Superior temporal gyrus (tissue), 1 donor: ENCODE results near the gene SPAG16.
"Not testable (repeated sequence)": the region's sequence is repeated elsewhere in the genome, so short reads cannot be mapped to it uniquely, and the experiment has no call there.

Source experiments
- DNase-seq: peaks from one replicate; pipeline ENCODE4 v3.0.0-alpha.2; 2016; ENCODE audit errors: extremely low spot score

Gene SPAG16

GRCh38 chr2:213545481-213545880, 261.2 kb downstream of the SPAG16 start:
- no peak for DNase-seq

- no peak for DNase-seq
Measured at GRCh38 chr2:213545964-213546475, 261.8 kb downstream of the SPAG16 start.

GRCh38 chr2:213551526-213551925, 267.3 kb downstream of the SPAG16 start:
- no peak for DNase-seq

- no peak for DNase-seq
Measured at GRCh38 chr2:213559053-213559452, 274.8 kb downstream of the SPAG16 start.

GRCh38 chr2:213561759-213562158, 277.5 kb downstream of the SPAG16 start:
- DNase-seq = no peak

GRCh38 chr2:213562539-213563180, 278.4 kb downstream of the SPAG16 start:
- DNase-seq = no peak

- DNase-seq = no peak
Measured at GRCh38 chr2:213566846-213567245, 282.6 kb downstream of the SPAG16 start.

GRCh38 chr2:213609570-213610170, 325.4 kb downstream of the SPAG16 start:
- DNase-seq = no peak

GRCh38 chr2:213627054-213627710, 342.9 kb downstream of the SPAG16 start:
- no peak for DNase-seq

GRCh38 chr2:213627835-213628460, 343.7 kb downstream of the SPAG16 start:
- DNase-seq = no peak

GRCh38 chr2:213640738-213641425, 356.6 kb downstream of the SPAG16 start:
- no peak for DNase-seq

GRCh38 chr2:213644926-213645325, 360.7 kb downstream of the SPAG16 start:
- no peak for DNase-seq

- DNase-seq = no peak
Measured at GRCh38 chr2:213649176-213649575, 364.9 kb downstream of the SPAG16 start.

GRCh38 chr2:213664817-213665216, 380.6 kb downstream of the SPAG16 start:
- no peak for DNase-seq

GRCh38 chr2:213669657-213670056, 385.4 kb downstream of the SPAG16 start:
- DNase-seq = no peak

GRCh38 chr2:213678437-213679218, 394.4 kb downstream of the SPAG16 start:
- no peak for DNase-seq

- DNase-seq = no peak
Measured at GRCh38 chr2:213679894-213680293, 395.6 kb downstream of the SPAG16 start.

- DNase-seq = no peak
Measured at GRCh38 chr2:213682276-213682675, 398.0 kb downstream of the SPAG16 start.

- DNase-seq = no peak
Measured at GRCh38 chr2:213688133-213688532, 403.9 kb downstream of the SPAG16 start.

- DNase-seq = not testable (repeated sequence)
Measured at GRCh38 chr2:213688825-213689224, 404.6 kb downstream of the SPAG16 start.

- no peak for DNase-seq
Measured at GRCh38 chr2:213689585-213689984, 405.3 kb downstream of the SPAG16 start.
